ENCODE measurements around the gene TEAD4. TPM values are rescaled to one million over a fixed set of nuclear protein-coding genes. Genes with fewer than 3 reads are reported as not detected.

The TEAD4 gene
- total and polyA plus RNA-seq, 2 experiments from 2014 or later: 68.1 to 145 TPM

DNA sequence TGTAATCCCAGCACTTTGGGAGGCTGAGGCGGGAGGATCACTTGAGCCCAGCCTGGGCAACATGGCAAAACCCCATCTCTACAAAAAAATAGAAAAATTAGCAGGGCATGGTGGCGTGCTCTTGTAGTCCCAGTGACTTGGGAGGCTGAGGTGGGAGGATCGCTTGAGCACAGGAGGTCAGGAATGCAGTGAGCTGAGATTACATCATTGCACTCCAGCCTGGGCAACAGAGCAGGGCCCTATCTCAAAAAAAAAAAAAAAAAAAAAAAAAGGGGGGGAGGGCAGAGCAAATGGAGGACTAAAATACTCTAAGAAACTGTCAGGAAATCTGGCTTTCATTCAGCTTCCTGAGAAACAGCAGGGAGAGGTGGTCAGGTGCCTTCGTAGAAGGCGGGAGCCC is 86.3 kb downstream of the TEAD4 start:
- Mint-ChIP-seq H3K4me3 (no peak overlapping the region), H3K27ac (no peak overlapping the region), H3K27me3 (ENCODE audit: insufficient read depth, low read depth, poor library complexity) (peaks cover 17% of the 10 kb centered on the region), H3K9me3 (no peaks in the 10 kb centered on the region), H3K4me1 (peaks cover 26% of the 10 kb centered on the region), H3K36me3 (ENCODE audit: low read depth) (peaks cover 16% of the 10 kb centered on the region)
- no peaks in the 10 kb centered on the region for H3K9me2 ChIP-seq (ENCODE audit: insufficient read depth)
- no peak overlapping the region for H2AFZ ChIP-seq
- peak overlapping the region; percentile 66; the same call in 1 of the 2 replicates for H3K27ac ChIP-seq (ENCODE audit: low read depth)
- H3K4me3 ChIP-seq: no peak overlapping the region
- H3F3A ChIP-seq (replicated peaks; ENCODE audit: low read depth): peaks cover 12% of the 10 kb centered on the region; the same call in 1 of the 2 replicates
- H3K36me3 ChIP-seq (ENCODE audit: insufficient read depth): peaks cover 14% of the 10 kb centered on the region
- ATAC-seq (no peak), DNase-seq (ENCODE audit: low spot score) (no peak)
- H4K20me1 ChIP-seq (replicated peaks; ENCODE audit: insufficient read depth): peaks cover 4% of the 10 kb centered on the region
- no peaks in the 10 kb centered on the region for H3K79me2 ChIP-seq (replicated peaks; ENCODE audit: insufficient read depth)
- H3K4me1 ChIP-seq (ENCODE audit: insufficient read depth): peaks cover 5% of the 10 kb centered on the region; the same call in 1 of the 2 replicates
- TF ChIP-seq, protein P1, sequence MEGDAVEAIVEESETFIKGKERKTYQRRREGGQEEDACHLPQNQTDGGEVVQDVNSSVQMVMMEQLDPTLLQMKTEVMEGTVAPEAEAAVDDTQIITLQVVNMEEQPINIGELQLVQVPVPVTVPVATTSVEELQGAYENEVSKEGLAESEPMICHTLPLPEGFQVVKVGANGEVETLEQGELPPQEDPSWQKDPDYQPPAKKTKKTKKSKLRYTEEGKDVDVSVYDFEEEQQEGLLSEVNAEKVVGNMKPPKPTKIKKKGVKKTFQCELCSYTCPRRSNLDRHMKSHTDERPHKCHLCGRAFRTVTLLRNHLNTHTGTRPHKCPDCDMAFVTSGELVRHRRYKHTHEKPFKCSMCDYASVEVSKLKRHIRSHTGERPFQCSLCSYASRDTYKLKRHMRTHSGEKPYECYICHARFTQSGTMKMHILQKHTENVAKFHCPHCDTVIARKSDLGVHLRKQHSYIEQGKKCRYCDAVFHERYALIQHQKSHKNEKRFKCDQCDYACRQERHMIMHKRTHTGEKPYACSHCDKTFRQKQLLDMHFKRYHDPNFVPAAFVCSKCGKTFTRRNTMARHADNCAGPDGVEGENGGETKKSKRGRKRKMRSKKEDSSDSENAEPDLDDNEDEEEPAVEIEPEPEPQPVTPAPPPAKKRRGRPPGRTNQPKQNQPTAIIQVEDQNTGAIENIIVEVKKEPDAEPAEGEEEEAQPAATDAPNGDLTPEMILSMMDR (conservative IDR thresholded peaks at IDR 0.05; ENCODE audit: low read depth in 2 of 2): no peak
- no peak for TF ChIP-seq STAT1 (IDR thresholded peaks at IDR 0.05; ENCODE audit: unreplicated experiment)
- TF ChIP-seq, protein P2, sequence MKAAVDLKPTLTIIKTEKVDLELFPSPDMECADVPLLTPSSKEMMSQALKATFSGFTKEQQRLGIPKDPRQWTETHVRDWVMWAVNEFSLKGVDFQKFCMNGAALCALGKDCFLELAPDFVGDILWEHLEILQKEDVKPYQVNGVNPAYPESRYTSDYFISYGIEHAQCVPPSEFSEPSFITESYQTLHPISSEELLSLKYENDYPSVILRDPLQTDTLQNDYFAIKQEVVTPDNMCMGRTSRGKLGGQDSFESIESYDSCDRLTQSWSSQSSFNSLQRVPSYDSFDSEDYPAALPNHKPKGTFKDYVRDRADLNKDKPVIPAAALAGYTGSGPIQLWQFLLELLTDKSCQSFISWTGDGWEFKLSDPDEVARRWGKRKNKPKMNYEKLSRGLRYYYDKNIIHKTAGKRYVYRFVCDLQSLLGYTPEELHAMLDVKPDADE (IDR thresholded peaks at IDR 0.05): no peak
- TF ChIP-seq ZNF331 (CRISPR knock-in tag; IDR thresholded peaks at IDR 0.05; ENCODE audit: low read depth): no peak
- TF ChIP-seq POLR2AphosphoS5 (IDR thresholded peaks at IDR 0.05; ENCODE audit: low read depth): no peak
- no peak for TF ChIP-seq JUNB (IDR thresholded peaks at IDR 0.05; ENCODE audit: unreplicated experiment)
- TF ChIP-seq EZH2 (IDR thresholded peaks at IDR 0.05; ENCODE audit: low read depth, unreplicated experiment): no peak
- no peak for TF ChIP-seq CREB1 (CRISPR knock-in tag; IDR thresholded peaks at IDR 0.05; ENCODE audit: low read depth)
- TF ChIP-seq, protein P3, sequence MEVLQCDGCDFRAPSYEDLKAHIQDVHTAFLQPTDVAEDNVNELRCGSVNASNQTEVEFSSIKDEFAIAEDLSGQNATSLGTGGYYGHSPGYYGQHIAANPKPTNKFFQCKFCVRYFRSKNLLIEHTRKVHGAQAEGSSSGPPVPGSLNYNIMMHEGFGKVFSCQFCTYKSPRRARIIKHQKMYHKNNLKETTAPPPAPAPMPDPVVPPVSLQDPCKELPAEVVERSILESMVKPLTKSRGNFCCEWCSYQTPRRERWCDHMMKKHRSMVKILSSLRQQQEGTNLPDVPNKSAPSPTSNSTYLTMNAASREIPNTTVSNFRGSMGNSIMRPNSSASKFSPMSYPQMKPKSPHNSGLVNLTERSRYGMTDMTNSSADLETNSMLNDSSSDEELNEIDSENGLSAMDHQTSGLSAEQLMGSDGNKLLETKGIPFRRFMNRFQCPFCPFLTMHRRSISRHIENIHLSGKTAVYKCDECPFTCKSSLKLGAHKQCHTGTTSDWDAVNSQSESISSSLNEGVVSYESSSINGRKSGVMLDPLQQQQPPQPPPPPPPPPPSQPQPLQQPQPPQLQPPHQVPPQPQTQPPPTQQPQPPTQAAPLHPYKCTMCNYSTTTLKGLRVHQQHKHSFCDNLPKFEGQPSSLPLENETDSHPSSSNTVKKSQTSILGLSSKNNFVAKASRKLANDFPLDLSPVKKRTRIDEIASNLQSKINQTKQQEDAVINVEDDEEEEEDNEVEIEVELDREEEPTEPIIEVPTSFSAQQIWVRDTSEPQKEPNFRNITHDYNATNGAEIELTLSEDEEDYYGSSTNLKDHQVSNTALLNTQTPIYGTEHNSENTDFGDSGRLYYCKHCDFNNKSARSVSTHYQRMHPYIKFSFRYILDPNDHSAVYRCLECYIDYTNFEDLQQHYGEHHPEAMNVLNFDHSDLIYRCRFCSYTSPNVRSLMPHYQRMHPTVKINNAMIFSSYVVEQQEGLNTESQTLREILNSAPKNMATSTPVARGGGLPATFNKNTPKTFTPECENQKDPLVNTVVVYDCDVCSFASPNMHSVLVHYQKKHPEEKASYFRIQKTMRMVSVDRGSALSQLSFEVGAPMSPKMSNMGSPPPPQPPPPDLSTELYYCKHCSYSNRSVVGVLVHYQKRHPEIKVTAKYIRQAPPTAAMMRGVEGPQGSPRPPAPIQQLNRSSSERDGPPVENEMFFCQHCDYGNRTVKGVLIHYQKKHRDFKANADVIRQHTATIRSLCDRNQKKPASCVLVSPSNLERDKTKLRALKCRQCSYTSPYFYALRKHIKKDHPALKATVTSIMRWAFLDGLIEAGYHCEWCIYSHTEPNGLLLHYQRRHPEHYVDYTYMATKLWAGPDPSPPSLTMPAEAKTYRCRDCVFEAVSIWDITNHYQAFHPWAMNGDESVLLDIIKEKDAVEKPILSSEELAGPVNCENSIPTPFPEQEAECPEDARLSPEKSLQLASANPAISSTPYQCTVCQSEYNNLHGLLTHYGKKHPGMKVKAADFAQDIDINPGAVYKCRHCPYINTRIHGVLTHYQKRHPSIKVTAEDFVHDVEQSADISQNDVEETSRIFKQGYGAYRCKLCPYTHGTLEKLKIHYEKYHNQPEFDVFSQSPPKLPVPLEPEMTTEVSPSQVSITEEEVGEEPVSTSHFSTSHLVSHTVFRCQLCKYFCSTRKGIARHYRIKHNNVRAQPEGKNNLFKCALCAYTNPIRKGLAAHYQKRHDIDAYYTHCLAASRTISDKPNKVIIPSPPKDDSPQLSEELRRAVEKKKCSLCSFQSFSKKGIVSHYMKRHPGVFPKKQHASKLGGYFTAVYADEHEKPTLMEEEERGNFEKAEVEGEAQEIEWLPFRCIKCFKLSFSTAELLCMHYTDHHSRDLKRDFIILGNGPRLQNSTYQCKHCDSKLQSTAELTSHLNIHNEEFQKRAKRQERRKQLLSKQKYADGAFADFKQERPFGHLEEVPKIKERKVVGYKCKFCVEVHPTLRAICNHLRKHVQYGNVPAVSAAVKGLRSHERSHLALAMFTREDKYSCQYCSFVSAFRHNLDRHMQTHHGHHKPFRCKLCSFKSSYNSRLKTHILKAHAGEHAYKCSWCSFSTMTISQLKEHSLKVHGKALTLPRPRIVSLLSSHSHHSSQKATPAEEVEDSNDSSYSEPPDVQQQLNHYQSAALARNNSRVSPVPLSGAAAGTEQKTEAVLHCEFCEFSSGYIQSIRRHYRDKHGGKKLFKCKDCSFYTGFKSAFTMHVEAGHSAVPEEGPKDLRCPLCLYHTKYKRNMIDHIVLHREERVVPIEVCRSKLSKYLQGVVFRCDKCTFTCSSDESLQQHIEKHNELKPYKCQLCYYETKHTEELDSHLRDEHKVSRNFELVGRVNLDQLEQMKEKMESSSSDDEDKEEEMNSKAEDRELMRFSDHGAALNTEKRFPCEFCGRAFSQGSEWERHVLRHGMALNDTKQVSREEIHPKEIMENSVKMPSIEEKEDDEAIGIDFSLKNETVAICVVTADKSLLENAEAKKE (CRISPR knock-in tag; IDR thresholded peaks at IDR 0.05): no peak
- no peak for TF ChIP-seq EZH2phosphoT487 (IDR thresholded peaks at IDR 0.05; ENCODE audit: unreplicated experiment)
- TF ChIP-seq, protein P4, sequence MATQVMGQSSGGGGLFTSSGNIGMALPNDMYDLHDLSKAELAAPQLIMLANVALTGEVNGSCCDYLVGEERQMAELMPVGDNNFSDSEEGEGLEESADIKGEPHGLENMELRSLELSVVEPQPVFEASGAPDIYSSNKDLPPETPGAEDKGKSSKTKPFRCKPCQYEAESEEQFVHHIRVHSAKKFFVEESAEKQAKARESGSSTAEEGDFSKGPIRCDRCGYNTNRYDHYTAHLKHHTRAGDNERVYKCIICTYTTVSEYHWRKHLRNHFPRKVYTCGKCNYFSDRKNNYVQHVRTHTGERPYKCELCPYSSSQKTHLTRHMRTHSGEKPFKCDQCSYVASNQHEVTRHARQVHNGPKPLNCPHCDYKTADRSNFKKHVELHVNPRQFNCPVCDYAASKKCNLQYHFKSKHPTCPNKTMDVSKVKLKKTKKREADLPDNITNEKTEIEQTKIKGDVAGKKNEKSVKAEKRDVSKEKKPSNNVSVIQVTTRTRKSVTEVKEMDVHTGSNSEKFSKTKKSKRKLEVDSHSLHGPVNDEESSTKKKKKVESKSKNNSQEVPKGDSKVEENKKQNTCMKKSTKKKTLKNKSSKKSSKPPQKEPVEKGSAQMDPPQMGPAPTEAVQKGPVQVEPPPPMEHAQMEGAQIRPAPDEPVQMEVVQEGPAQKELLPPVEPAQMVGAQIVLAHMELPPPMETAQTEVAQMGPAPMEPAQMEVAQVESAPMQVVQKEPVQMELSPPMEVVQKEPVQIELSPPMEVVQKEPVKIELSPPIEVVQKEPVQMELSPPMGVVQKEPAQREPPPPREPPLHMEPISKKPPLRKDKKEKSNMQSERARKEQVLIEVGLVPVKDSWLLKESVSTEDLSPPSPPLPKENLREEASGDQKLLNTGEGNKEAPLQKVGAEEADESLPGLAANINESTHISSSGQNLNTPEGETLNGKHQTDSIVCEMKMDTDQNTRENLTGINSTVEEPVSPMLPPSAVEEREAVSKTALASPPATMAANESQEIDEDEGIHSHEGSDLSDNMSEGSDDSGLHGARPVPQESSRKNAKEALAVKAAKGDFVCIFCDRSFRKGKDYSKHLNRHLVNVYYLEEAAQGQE (IDR thresholded peaks at IDR 0.05; ENCODE audit: unreplicated experiment): no peak
- no peak for TF ChIP-seq NANOG (IDR thresholded peaks at IDR 0.05; ENCODE audit: borderline replicate concordance)
- TF ChIP-seq ZNF114 (CRISPR knock-in tag; IDR thresholded peaks at IDR 0.05): no peak
- no peak overlapping the region for H3K4me2 ChIP-seq
- H3K27me3 ChIP-seq (ENCODE audit: insufficient read depth): no peaks in the 10 kb centered on the region
